Central memory CD4-positive, alpha-beta T cell (primary cell): ENCODE results near the gene ANAPC13.

Source experiments
- DNase-seq: peaks from one replicate; pipeline ENCODE4 v3.0.0; 2022

Gene ANAPC13

GRCh38 chr3:134482622-134483021 lies 3.2 kb downstream of the ANAPC13 start:
- DNase-seq: no peak

DNA sequence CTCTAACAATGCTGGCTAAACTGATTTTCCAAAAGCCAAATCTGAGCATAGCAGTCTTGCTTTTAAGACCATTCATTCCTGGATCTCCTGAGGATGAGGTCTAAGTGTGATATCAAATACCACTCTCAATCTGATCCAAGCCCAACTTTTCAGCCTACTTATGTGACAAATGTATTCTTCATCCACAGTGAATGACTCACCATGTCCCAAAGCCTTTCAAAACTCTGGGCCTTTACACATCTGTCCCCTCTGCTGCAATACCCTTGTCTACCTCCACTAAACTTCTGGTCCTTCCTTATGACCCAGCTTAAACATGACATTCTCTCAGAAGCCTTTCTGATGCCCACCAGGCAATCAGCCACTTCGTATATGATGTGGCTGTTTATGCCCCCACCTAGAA lies 4.6 kb downstream of the ANAPC13 start:
- DNase-seq: no peak

GRCh38 chr3:134480546-134480945 lies 5.2 kb downstream of the ANAPC13 start:
- DNase-seq: no peak

- no peak for DNase-seq
Measured at GRCh38 chr3:134477938-134478337, 7.8 kb downstream of the ANAPC13 start.

DNA sequence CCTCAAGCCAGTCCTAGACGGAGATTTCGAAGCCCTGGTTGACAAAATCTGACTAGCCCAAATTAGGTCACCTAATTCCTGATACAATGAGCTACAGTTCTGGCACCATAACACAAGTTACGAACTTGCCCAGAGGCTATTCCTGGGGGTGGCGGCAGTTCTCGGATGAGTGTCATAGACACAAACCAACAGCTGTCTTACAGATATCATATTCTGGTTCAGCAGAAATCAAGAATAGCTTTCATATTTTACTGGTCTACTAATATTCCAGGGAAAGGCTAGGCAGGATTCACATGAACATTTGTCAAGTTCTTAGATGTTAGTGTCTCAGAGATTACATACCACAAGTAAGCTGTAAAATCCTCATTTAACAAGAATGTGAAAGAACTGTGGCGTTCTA lies 8.8 kb downstream of the ANAPC13 start:
- DNase-seq: no peak

- no peak for DNase-seq
Measured at GRCh38 chr3:134476306-134476705, 9.5 kb downstream of the ANAPC13 start.

DNA sequence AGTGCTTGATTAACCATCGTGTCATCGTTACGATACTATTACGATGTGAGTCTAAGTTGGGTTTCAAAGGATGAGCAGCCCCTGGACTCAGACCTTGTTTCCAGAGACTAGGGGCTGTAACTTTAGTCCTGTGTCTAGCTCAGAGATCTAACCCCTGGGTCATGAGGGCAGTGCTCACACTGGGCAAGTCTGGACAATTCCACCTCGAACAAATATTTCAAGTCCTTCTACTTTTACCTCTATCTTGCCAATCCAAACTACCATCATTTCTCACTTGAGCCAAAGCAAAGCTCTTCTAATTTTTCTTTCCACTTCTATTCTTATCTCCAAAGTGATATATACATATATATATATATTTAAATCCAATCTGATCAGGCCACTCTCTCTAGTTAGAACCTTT lies 10.8 kb downstream of the ANAPC13 start:
- no peak for DNase-seq

DNA sequence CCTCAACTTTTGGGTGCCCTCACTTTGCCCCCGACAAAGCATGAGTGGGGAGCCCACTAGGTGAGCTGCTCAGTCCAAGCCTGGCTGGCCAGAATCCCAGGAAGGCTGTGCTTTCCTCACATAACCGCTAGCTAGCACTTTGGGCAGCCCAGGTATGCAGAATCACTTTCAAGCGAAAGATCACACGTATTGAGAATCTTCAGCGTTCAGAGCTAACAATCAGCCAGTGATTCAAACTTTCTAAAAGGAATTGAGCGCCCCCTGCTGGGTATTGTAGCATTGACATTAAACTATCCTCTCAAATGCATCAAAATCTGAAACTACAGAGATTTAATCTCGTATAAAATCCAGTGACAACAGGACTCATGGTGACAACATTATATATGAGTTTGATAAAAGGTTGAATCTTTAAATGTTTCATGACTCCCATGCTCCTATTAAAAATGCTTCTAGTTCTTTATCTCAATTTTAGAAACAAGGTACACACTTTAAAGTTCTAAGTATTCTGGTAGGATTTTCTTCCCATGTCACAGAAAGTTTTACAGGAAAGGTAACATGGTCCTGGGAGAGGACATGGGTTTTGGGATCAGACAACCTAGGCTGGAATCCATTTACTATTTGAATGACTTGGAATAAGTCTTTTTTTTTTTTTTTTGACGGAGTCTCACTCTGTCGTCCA lies 11.8 kb downstream of the ANAPC13 start:
- DNase-seq: peak; percentile 66

- no peak for DNase-seq
Measured at GRCh38 chr3:134472831-134473230, 13.0 kb downstream of the ANAPC13 start.

- no peak for DNase-seq
Measured at GRCh38 chr3:134471521-134472193, 14.1 kb downstream of the ANAPC13 start.

DNA sequence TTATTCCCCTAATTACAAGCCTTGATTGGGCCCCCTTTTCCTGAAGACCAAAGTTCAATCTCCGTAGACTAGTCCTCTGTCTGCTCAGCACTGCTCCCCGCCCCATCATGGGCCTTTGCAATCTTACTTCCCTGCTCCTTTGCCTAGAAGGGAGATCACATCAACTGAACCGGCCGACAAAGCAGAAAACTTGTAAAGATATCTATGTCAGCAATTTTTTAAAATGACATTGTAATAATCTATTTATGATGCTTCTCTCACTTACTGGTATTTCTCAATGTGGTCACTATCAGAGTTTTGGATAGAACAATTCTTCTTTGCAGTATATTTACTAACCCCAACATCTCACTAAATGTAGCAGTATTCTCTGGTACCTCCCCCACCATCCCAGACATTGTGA lies 17.3 kb downstream of the ANAPC13 start:
- no peak for DNase-seq

GRCh38 chr3:134466331-134466730 lies 19.5 kb downstream of the ANAPC13 start:
- no peak for DNase-seq

GRCh38 chr3:134464689-134465365 lies 21.0 kb downstream of the ANAPC13 start:
- no peak for DNase-seq

DNA sequence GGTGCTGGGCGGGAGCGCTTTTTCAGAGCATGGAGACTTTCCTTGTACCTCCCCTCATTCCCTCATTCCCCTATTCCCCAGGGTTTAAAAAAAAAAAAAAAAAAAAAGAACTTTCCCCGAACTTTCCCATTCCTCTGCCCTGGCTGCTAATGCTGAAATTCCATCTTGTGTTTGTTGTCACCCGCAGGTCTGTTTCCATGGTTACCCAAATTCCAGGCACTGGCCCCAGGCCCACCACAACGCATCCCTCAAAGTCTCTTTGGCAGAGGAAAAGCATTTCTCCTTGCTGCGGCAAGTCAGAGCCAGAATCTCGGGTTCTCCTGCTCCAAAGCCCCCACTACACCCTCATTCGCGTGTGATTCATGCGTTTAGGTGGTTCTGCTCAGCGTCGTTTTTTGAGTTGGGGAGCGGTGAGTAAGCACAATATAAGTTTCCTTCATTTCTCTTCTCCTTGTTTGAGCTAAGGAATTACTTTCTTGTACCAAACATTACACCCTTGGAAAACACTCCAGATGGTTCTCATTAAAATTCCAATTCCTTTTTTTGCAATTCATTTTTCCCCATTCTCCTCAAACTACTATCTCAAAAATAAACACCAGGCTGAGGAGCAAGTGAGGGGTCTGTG lies 21.6 kb downstream of the ANAPC13 start:
- no peak for DNase-seq

GRCh38 chr3:134463676-134464063 lies 22.1 kb downstream of the ANAPC13 start:
- DNase-seq: no peak

DNA sequence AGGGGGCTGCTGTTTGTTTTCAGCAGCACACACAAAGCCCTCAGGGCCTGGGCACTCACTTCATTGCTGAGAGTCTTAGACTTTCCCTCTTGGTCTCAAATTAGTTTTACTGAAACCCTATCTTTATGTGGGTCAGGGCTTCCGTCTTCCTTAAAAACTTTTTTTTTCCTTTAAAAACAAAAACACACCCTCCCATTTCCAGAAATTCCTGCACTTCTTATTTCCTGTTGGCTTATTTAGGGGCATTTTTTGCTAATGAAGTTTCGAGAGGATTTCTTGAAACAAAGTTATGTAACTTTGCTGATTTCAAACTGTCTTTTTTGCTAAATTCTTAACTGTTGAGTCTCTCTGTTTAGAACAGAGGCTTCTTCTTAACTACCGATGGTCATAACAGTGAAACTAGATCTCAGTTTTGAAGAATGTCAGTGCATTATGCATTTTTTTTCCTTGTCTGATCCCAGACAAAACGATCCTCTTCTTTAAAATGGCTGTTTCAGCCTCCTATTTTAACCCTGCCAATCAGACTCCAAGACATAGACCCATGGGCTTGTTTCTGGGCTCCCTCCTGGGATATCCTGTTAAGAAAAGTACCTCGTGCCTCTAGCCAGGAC lies 23.3 kb downstream of the ANAPC13 start:
- no peak for DNase-seq

- no peak for DNase-seq
Measured at GRCh38 chr3:134460965-134461364, 24.8 kb downstream of the ANAPC13 start.

DNA sequence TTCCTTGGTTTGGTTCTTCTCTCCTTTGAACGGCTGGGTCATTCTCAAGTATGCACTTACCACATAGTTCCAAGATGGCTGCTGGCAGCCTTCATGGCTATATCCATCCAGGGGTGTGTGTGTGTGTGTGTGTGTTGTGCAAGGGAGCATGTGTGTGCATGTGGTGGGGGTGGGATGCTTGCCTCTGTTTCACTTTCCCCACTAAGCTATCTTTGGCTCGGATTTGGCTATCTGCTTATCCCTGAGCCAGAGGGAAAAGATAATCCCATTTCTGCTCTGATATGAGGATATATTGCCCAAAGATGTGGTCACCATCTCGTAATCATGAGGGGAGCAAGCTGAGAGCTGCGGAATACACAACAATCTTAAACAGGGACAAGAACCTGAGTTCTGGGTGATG lies 26.2 kb downstream of the ANAPC13 start:
- DNase-seq: no peak

- DNase-seq: no peak
Measured at GRCh38 chr3:134458406-134458945, 27.3 kb downstream of the ANAPC13 start.

DNA sequence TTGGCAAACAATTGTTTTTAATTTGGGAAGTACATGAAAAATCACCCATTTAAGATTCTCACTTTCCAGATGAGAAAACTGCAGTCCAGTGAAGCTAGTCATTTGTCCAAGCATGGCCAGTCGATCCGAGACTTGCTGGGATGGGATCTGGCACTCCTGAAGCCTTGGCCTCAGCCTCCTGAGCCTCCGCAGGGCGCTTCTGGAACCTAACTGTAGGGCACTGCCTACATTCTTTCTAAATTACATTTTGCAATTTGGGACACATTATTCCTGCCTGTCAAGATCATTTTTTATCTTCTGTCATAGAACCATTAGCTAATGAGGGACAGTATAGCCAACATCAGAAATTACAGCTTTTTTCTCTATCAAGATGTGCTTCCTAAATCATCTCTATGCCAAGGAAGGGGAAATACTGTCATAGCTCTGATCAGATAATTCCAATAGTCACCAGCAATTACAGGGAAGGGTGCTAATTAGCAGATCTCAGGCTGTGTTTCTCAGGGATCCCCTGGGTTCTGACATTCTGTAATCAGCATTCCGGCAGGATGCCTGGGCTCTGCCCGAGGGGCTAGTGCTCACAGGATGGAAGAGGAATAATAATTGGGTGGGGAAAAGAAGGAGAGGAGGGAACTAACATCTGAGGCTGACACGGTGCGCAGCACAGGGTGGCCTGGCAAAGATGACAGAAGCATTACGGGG lies 28.3 kb downstream of the ANAPC13 start:
- DNase-seq: no peak

GRCh38 chr3:134453631-134454030 lies 32.2 kb downstream of the ANAPC13 start:
- DNase-seq: no peak

DNA sequence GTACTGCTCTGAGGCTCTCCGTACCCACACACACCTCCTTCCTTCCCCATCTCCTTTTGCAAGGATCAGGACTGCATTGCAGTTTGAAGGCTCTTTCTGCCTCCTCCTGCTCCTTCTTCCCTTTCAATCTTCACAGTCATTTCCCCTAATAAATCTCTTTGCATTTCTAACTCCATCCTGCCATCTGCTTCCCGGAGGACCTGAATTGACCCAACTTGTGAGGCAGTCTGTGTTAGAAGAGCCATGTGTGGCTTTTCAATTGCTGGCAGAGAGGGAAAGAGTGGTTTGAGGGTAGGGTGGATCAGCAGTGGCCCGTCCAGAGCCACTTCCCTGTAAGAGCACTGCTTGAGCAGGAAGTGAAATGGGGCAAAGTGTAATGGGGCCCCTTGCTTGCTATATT lies 35.8 kb downstream of the ANAPC13 start:
- no peak for DNase-seq
